RWPE1 (cell line): ENCODE measurements around the gene GIMAP1.
"Not testable (repeated sequence)": the region's sequence is repeated elsewhere in the genome, so short reads cannot be mapped to it uniquely, and the experiment has no call there.

Experiments
- CTCF ChIA-PET: fragments of 350-600 bp; sonication (Branson Sonifier 250); formaldehyde crosslinking; extraction: SDS; loops from one replicate; lab custom pipeline; 2021; lab: Yijun Ruan, JAX
- POLR2A ChIA-PET: fragments of 400-600 bp; formaldehyde crosslinking; extraction: SDS; loops from one replicate; lab custom pipeline; 2020; ENCODE audit warnings: antibody characterized with exemption; ENCODE audit not compliant: low non-redundant PET; lab: Yijun Ruan, JAX
- DNase-seq: peaks from one replicate; pipeline ENCODE4 v3.0.0; 2012; ENCODE audit warnings: low spot score
- H3K27ac ChIP-seq: fragments of 450-650 bp; 2 replicates; pipeline ENCODE4 v1.5.1; 2017
- CTCF ChIP-seq: fragments of 450-650 bp; conservative IDR thresholded peaks from 2 replicates; pipeline ENCODE4 v1.5.1; 2017; ENCODE audit warnings: low read depth, mild to moderate bottlenecking

GIMAP1 gene

GRCh38 chr7:150716368-150716767 is at the start of gene GIMAP1:
GIMAP1 (plus strand) TSS chr7:150716613; CDS start chr7:150719048, 2,435 bp downstream.
- CTCF ChIA-PET = no interaction called here
- POLR2A ChIA-PET = no interaction called here

GRCh38 chr7:150668472-150668911 is 47.9 kb upstream of the GIMAP1 start:
- CTCF ChIA-PET = no interaction called here
- TF ChIP-seq CTCF = no peak
- no peak for DNase-seq
- H3K27ac ChIP-seq = no peak overlapping the region
- POLR2A ChIA-PET = no interaction called here

More at GRCh38 chr7:150716368-150716767, at the start of gene GIMAP1:
- H3K27ac ChIP-seq = no peak within 1 kb of the TSS
- DNase-seq = no peak
- no peak for TF ChIP-seq CTCF

GRCh38 chr7:150668977-150669376 is 47.4 kb upstream of the GIMAP1 start:
- CTCF ChIA-PET = no interaction called here
- DNase-seq = no peak
- POLR2A ChIA-PET = no interaction called here
- TF ChIP-seq CTCF = no peak
- no peak overlapping the region for H3K27ac ChIP-seq

- H3K27ac ChIP-seq, CTCF ChIA-PET, DNase-seq, POLR2A ChIA-PET: not testable (repeated sequence)
Observed at GRCh38 chr7:150671798-150672585, 44.4 kb upstream of the GIMAP1 start.

- no peak for TF ChIP-seq CTCF
- CTCF ChIA-PET = no interaction called here
- H3K27ac ChIP-seq = no peak overlapping the region
- POLR2A ChIA-PET = no interaction called here
- no peak for DNase-seq
Observed at GRCh38 chr7:150675714-150676113, 40.7 kb upstream of the GIMAP1 start.

- CTCF ChIA-PET, H3K27ac ChIP-seq, POLR2A ChIA-PET, DNase-seq: not testable (repeated sequence)
Observed at GRCh38 chr7:150676276-150676675, 40.1 kb upstream of the GIMAP1 start.

- H3K27ac ChIP-seq, CTCF ChIA-PET: not testable (repeated sequence)
Observed at GRCh38 chr7:150676854-150677253, 39.6 kb upstream of the GIMAP1 start.

GRCh38 chr7:150678601-150679000 is 37.8 kb upstream of the GIMAP1 start:
- POLR2A ChIA-PET, CTCF ChIA-PET, H3K27ac ChIP-seq, DNase-seq: not testable (repeated sequence)

More at GRCh38 chr7:150676854-150677253, 39.6 kb upstream of the GIMAP1 start:
- POLR2A ChIA-PET, DNase-seq: not testable (repeated sequence)

- H3K27ac ChIP-seq, CTCF ChIA-PET, POLR2A ChIA-PET, DNase-seq: not testable (repeated sequence)
Observed at GRCh38 chr7:150680364-150680763, 36.0 kb upstream of the GIMAP1 start.
